ENCODE results near the gene FNDC3B.
"Not testable (repeated sequence)": the region's sequence is repeated elsewhere in the genome, so short reads cannot be mapped to it uniquely, and the experiment has no call there.

Gene FNDC3B

GRCh38 chr3:172029425-172030098 lies 9.8 kb upstream of the FNDC3B start:
- H3K4me3 ChIP-seq (ENCODE audit: low read length) = no peak overlapping the region
- DNase-seq (ENCODE audit: low read depth, low spot score) = no peak

- no peak overlapping the region for H3K4me3 ChIP-seq (ENCODE audit: low read length)
- no peak for DNase-seq (ENCODE audit: low read depth, low spot score)
These were observed 9.2 kb upstream of the FNDC3B start for GRCh38 chr3:172030181-172030580.

GRCh38 chr3:172031996-172032395 lies 7.4 kb upstream of the FNDC3B start:
- no peak overlapping the region for H3K4me3 ChIP-seq (ENCODE audit: low read length)
- DNase-seq (ENCODE audit: low read depth, low spot score) = no peak

- H3K4me3 ChIP-seq (ENCODE audit: low read length) = no peak overlapping the region
- DNase-seq (ENCODE audit: low read depth, low spot score) = no peak
These were observed 6.0 kb upstream of the FNDC3B start for GRCh38 chr3:172033396-172033795.

- no peak overlapping the region for H3K4me3 ChIP-seq (ENCODE audit: low read length)
- peak; percentile 15 for DNase-seq (ENCODE audit: low read depth, low spot score)
These were observed 4.3 kb upstream of the FNDC3B start for GRCh38 chr3:172034786-172035685.

GRCh38 chr3:172036541-172037215 lies 2.7 kb upstream of the FNDC3B start:
- DNase-seq (ENCODE audit: low read depth, low spot score) = no peak
- H3K4me3 ChIP-seq (ENCODE audit: low read length) = no peak overlapping the region

GRCh38 chr3:172038798-172039435 lies 461 bp upstream of the FNDC3B start:
- peak overlapping the region; percentile 71 for H3K4me3 ChIP-seq (ENCODE audit: low read length)
- DNase-seq (ENCODE audit: low read depth, low spot score) = no peak

- DNase-seq (ENCODE audit: low read depth, low spot score) = no peak
- peak overlapping the region; percentile 71 for H3K4me3 ChIP-seq (ENCODE audit: low read length)
These were observed 951 bp downstream of the FNDC3B start for GRCh38 chr3:172040078-172040980.

GRCh38 chr3:172040981-172041963 lies 1.9 kb downstream of the FNDC3B start:
- no peak for DNase-seq (ENCODE audit: low read depth, low spot score)
- peak overlapping the region; percentile 71; the same call in 1 of the 2 replicates for H3K4me3 ChIP-seq (ENCODE audit: low read length)

- no peak overlapping the region for H3K4me3 ChIP-seq (ENCODE audit: low read length)
- DNase-seq (ENCODE audit: low read depth, low spot score) = no peak
These were observed 2.8 kb downstream of the FNDC3B start for GRCh38 chr3:172042136-172042662.

GRCh38 chr3:172042663-172043179 lies 3.3 kb downstream of the FNDC3B start:
- DNase-seq (ENCODE audit: low read depth, low spot score); H3K4me3 ChIP-seq (ENCODE audit: low read length): not testable (repeated sequence)

- H3K4me3 ChIP-seq (ENCODE audit: low read length) = no peak overlapping the region
- no peak for DNase-seq (ENCODE audit: low read depth, low spot score)
These were observed 3.9 kb downstream of the FNDC3B start for GRCh38 chr3:172043233-172043632.

GRCh38 chr3:172043766-172044165 lies 4.4 kb downstream of the FNDC3B start:
- DNase-seq (ENCODE audit: low read depth, low spot score) = no peak
- H3K4me3 ChIP-seq (ENCODE audit: low read length) = no peak overlapping the region

- no peak for DNase-seq (ENCODE audit: low read depth, low spot score)
These were observed 5.6 kb downstream of the FNDC3B start for GRCh38 chr3:172044833-172045585.

GRCh38 chr3:172046268-172046915 lies 7.0 kb downstream of the FNDC3B start:
- DNase-seq (ENCODE audit: low read depth, low spot score) = no peak
- H3K4me3 ChIP-seq (ENCODE audit: low read length) = no peak overlapping the region

More at GRCh38 chr3:172044833-172045585, 5.6 kb downstream of the FNDC3B start:
- H3K4me3 ChIP-seq (ENCODE audit: low read length) = no peak overlapping the region
